ENCODE measurements around the gene MYBPC2. TPM values are rescaled to one million over a fixed set of nuclear protein-coding genes. Genes with fewer than 3 reads are reported as not detected.

Gene MYBPC2
- total RNA-seq, 2 donors from 2014 or later = 0.14 TPM; not detected in 1

DNA sequence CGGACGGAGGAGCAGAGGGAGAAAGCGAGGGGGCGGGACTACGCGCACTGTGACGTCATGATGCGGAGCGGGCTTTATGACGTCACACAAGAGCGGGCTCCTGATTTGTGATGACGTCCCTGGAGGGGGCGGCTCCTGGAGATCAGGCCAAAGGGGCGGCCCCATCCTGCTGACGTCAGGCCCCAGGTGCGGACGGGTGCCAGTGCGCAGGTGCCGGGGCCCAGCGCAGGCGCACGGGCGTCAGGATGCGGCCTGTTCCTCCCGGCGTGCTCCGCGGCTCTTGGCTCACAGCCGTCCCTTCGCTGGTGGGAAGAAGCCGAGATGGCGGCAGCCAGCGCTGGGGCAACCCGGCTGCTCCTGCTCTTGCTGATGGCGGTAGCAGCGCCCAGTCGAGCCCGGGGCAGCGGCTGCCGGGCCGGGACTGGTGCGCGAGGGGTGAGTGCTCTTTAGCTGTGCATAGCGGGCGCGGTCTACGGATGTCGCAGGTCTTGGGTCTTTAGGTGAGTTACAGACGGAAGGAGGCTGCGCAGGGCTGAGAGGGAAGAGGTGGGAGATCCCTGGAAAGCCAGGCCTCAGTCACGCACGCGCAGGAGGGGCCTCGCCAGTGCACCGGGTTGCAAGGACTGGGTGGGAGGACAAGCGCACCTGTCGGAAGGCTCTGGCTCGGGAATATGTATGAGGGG, 43.7 kb downstream of the MYBPC2 start, which contains the start of the genes EMC10 and GARIN5A:
TSS of gene EMC10 (plus strand) at position 284 of the 683 bp plus-strand sequence. CDS start at position 322, 38 bp downstream.
TSS of gene GARIN5A (minus strand) at position 625 of the 683 bp plus-strand sequence. CDS start at position 165, 460 bp downstream.
- DNase-seq (ENCODE audit: low spot score) (peak; percentile 53), ATAC-seq (ENCODE audit: insufficient number of reproducible peaks, low FRiP score, low read depth) (peak; percentile 81)
- Histone ChIP-seq H3K36me3 (peaks cover 23% of the 10 kb centered on the region), H3K27me3 (replicated peaks; ENCODE audit: insufficient read depth) (no peaks in the 10 kb centered on the region), H3K4me1 (ENCODE audit: control insufficient read depth in 1 of 2, low read depth in 2 of 2) (peaks cover 8 to 17% of the 10 kb centered on the region in 2 donors), H3K4me3 (peak within 1 kb of the TSS; percentile 97), H3K9me3 (no peaks in the 10 kb centered on the region), H3K27ac (no peak within 1 kb of the TSS)
- TF ChIP-seq, protein P1, sequence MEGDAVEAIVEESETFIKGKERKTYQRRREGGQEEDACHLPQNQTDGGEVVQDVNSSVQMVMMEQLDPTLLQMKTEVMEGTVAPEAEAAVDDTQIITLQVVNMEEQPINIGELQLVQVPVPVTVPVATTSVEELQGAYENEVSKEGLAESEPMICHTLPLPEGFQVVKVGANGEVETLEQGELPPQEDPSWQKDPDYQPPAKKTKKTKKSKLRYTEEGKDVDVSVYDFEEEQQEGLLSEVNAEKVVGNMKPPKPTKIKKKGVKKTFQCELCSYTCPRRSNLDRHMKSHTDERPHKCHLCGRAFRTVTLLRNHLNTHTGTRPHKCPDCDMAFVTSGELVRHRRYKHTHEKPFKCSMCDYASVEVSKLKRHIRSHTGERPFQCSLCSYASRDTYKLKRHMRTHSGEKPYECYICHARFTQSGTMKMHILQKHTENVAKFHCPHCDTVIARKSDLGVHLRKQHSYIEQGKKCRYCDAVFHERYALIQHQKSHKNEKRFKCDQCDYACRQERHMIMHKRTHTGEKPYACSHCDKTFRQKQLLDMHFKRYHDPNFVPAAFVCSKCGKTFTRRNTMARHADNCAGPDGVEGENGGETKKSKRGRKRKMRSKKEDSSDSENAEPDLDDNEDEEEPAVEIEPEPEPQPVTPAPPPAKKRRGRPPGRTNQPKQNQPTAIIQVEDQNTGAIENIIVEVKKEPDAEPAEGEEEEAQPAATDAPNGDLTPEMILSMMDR (IDR thresholded peaks at IDR 0.05) = no peak

DNA sequence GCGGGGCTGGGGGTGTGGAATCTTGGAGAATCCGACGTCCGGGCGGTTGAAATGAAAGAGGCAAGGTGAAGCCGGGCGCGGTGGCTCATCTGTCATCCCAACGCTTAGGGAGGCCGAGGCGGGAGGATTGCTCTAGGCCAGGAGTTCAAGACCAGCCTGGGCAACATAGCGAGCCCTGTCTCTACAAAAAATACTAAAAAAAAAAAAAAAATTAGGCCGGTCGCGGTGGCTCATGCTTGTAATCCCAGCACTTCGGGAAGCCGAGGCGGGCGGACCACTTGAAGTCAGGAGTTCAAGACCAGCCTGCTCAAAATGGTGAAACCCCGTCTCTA, 44.2 kb downstream of the MYBPC2 start:
- H3K27me3 ChIP-seq (replicated peaks; ENCODE audit: insufficient read depth) = no peaks in the 10 kb centered on the region
- no peak overlapping the region for H3K27ac ChIP-seq
- no peak for DNase-seq (ENCODE audit: low spot score)
- peaks cover 28% of the 10 kb centered on the region for H3K36me3 ChIP-seq
- peak overlapping the region; percentile 97 for H3K4me3 ChIP-seq
- TF ChIP-seq, protein P1 (IDR thresholded peaks at IDR 0.05) = no peak
- peaks cover 8 to 17% of the 10 kb centered on the region in 2 donors for H3K4me1 ChIP-seq (ENCODE audit: control insufficient read depth in 1 of 2, low read depth in 2 of 2)
- H3K9me3 ChIP-seq = no peaks in the 10 kb centered on the region
- ATAC-seq (ENCODE audit: insufficient number of reproducible peaks, low FRiP score, low read depth) = no peak

DNA sequence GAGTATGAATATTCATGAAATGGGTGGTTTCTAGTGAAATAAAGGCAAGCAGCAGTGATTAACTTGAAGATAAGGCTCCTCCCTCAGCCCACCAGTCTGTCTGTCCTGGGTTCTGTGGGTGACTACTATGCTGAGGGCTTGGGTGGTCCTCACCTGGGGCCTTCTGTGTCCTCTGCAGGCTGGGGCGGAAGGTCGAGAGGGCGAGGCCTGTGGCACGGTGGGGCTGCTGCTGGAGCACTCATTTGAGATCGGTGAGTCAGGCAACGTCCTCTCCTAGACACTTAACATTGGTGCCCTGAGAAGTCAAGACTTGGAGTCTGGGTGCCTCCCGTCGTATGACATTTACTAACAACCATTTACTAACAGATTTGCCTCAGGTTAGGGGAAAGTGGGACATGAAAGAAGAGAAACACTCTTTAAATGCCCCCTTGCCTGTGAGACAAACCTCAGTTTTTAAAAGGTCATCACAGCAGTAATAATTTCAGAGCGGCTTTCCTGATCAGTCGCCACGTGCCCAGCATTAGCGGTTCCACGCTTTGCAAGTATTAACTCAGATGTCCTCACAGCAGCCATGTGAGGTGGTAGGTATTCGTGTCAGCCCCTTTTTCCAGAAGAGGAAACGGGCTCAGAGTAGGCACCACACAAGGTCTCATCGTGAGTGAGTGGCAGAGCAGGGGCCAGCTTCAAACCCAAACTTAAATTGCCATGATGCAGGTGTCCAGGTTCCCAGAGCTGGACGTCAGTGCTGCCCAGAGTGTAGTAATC, 45.2 kb downstream of the MYBPC2 start:
- H3K4me1 ChIP-seq (ENCODE audit: control insufficient read depth in 1 of 2, low read depth in 2 of 2) = peaks cover 8 to 17% of the 10 kb centered on the region in 2 donors
- DNase-seq (ENCODE audit: low spot score) (no peak), ATAC-seq (ENCODE audit: insufficient number of reproducible peaks, low FRiP score, low read depth) (no peak)
- TF ChIP-seq, protein P1 (IDR thresholded peaks at IDR 0.05) = no peak
- no peak overlapping the region for H3K27ac ChIP-seq
- no peaks in the 10 kb centered on the region for H3K27me3 ChIP-seq (replicated peaks; ENCODE audit: insufficient read depth)
- no peaks in the 10 kb centered on the region for H3K9me3 ChIP-seq
- H3K4me3 ChIP-seq = no peak overlapping the region
- H3K36me3 ChIP-seq = peaks cover 34% of the 10 kb centered on the region

DNA sequence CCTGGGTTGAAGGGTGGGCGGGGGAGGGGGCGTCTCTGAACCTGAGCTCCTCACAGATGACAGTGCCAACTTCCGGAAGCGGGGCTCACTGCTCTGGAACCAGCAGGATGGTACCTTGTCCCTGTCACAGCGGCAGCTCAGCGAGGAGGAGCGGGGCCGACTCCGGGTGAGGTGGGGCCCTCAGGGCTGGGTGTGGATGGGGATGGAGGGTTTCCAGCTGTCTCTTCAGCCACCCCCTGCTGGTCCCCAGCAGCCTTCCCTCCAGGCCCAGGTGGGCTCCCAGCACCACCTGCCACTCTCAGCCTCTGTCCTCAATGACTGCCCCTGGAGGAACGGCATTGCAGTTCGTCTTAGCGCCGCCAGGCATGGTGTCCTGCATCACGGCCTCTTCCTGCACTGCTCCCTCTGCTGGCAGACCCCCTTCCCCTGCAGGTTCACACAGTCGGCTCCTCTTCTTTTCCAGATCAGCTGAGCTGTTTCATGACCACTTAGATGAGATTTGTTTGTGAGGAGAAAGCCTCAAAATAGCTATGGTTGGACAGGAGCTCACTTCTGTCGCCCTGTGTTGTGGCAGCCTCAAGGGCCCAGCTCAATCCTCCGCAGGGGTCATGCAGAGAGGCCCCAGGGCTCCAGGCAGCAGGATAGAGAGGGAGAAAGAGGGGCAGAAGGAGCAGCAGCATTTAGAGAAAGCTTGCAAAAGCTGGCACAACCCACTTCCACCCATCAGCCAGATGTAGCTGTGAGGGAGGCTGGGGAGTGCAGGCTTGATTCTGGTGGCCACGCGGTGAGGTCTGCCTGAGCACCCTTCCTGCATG, 46.4 kb downstream of the MYBPC2 start:
- no peaks in the 10 kb centered on the region for H3K27me3 ChIP-seq (replicated peaks; ENCODE audit: insufficient read depth)
- DNase-seq (ENCODE audit: low spot score) = no peak
- H3K9me3 ChIP-seq = no peaks in the 10 kb centered on the region
- H3K36me3 ChIP-seq = peaks cover 38% of the 10 kb centered on the region
- H3K27ac ChIP-seq = no peak overlapping the region
- TF ChIP-seq, protein P1 (IDR thresholded peaks at IDR 0.05) = peak; percentile 14
- peaks cover 8 to 17% of the 10 kb centered on the region in 2 donors for H3K4me1 ChIP-seq (ENCODE audit: control insufficient read depth in 1 of 2, low read depth in 2 of 2)
- H3K4me3 ChIP-seq = no peak overlapping the region
- no peak for ATAC-seq (ENCODE audit: insufficient number of reproducible peaks, low FRiP score, low read depth)

Measured in thoracic aorta (tissue), 2 donors.